ENCODE results near the gene CLCA2. TPM values are rescaled to one million over a fixed set of nuclear protein-coding genes. Genes with fewer than 3 reads are reported as not detected.
A peak's percentile ranks its signal among the peaks of the same experiment; 100 is the strongest.

Gene CLCA2
- total and polyA plus RNA-seq, 2 donors (not counting 1 experiment from before 2014, with no cell fraction given): not detected

- no peaks in the 10 kb centered on the region for H3K27me3 Mint-ChIP-seq
- under 1% methylated on average over 46 of the region's 56 CpGs for WGBS (ENCODE audit: insufficient coverage)
- peaks cover 3% of the 10 kb centered on the region for H3K9me3 Mint-ChIP-seq (ENCODE audit: insufficient read depth)
- Histone ChIP-seq H3K36me3 (replicated peaks in 1 of 2; ENCODE audit: control extremely low read depth in 1 of 2, control insufficient read depth in 1 of 2, extremely low read depth in 1 of 2, insufficient read depth in 2 of 2, low read length in 1 of 2) (no peaks in the 10 kb centered on the region), H3K4me1 (ENCODE audit: control insufficient read depth in 2 of 2, insufficient read depth in 2 of 2, low read length in 2 of 2) (peaks cover 12 to 15% of the 10 kb centered on the region in 2 donors), H3K79me2 (ENCODE audit: control insufficient read depth, insufficient read depth, low read length) (peaks cover 19% of the 10 kb centered on the region), H4K20me1 (ENCODE audit: control insufficient read depth, insufficient read depth, low read length, poor library complexity, severe bottlenecking) (no peaks in the 10 kb centered on the region), H3K27ac (ENCODE audit: low read length in 2 of 2) (peak within 1 kb of the TSS; percentile 82 to 90), H3K4me2 (replicated peaks; ENCODE audit: low read depth, low read length, poor library complexity, severe bottlenecking) (peak within 1 kb of the TSS; percentile 82), H3K9me3 (ENCODE audit: control extremely low read depth in 1 of 3, control insufficient read depth in 2 of 3, insufficient read depth in 1 of 3, low read length in 2 of 3) (peaks cover 0 to 1% (median 0%) of the 10 kb centered on the region in 3 donors), H2AFZ (ENCODE audit: insufficient read depth, low read depth, low read length, poor library complexity, severe bottlenecking) (peak within 1 kb of the TSS; percentile 96), H3K27me3 (replicated peaks in 1 of 4; ENCODE audit: control extremely low read depth in 1 of 4, control insufficient read depth in 3 of 4, insufficient read depth in 4 of 4, low read length in 3 of 4) (no peaks in the 10 kb centered on the region), H3K4me3 (ENCODE audit: control extremely low read depth in 1 of 5, extremely low read depth in 1 of 5, insufficient read depth in 1 of 5, low read depth in 2 of 5, low read length in 4 of 5) (peak within 1 kb of the TSS; percentile 83 to 98 (median 87)), H3K9ac (ENCODE audit: low read length) (peak within 1 kb of the TSS; percentile 89)
- intact Hi-C loops (cut with micrococcal nuclease): loop anchor here (1.0 to 10.0 kb wide), 7 partner anchors 16 to 941 kb away; partner anchors contain the start of genes HS2ST1, SELENOF and SH3GLB1
- peaks cover 36% of the 10 kb centered on the region for H3K4me1 Mint-ChIP-seq
- peak within 1 kb of the TSS; percentile 99 for H3K4me3 Mint-ChIP-seq
- peak; percentile 90 for DNase-seq
- peak within 1 kb of the TSS; percentile 97 for H3K27ac Mint-ChIP-seq
- peak; percentile 99 for ATAC-seq (ENCODE audit: low read depth)
- POLR2A ChIA-PET: interaction anchor here (1.3 to 2.0 kb wide), 2 partner anchors 10 to 308 kb away, joined by 3 to 12 read pairs; partner anchors contain the start of gene SH3GLB1
- TF ChIP-seq EZH2 (IDR thresholded peaks at IDR 0.05; ENCODE audit: borderline replicate concordance, insufficient read depth, low read depth, low read length, poor library complexity, severe bottlenecking) (no peak), CTCF (IDR thresholded peaks at IDR 0.05) (no peak)
- CTCF ChIA-PET: interaction anchor here (0.5 to 1.9 kb wide), 7 partner anchors 16 to 933 kb away, joined by 3 to 13 read pairs (median 3); partner anchors contain the start of gene SH3GLB1
Observed at GRCh38 chr1:86395751-86396497, 28.0 kb upstream of the CLCA2 start, which contains the start of gene ODF2L. Gene ODF2L (minus strand): TSS chr1:86396323. CDS start chr1:86387027, 9,296 bp downstream.

Measured in B cell (primary cell).